ENCODE results near the gene ANGEL1. TPM values are rescaled to one million over a fixed set of nuclear protein-coding genes. Genes with fewer than 3 reads are reported as not detected.
A peak's percentile ranks its signal among the peaks of the same experiment; 100 is the strongest.

The ANGEL1 gene
- total and polyA plus RNA-seq, 2 experiments from 2014 or later, result 5.3 to 31.6 TPM

DNA sequence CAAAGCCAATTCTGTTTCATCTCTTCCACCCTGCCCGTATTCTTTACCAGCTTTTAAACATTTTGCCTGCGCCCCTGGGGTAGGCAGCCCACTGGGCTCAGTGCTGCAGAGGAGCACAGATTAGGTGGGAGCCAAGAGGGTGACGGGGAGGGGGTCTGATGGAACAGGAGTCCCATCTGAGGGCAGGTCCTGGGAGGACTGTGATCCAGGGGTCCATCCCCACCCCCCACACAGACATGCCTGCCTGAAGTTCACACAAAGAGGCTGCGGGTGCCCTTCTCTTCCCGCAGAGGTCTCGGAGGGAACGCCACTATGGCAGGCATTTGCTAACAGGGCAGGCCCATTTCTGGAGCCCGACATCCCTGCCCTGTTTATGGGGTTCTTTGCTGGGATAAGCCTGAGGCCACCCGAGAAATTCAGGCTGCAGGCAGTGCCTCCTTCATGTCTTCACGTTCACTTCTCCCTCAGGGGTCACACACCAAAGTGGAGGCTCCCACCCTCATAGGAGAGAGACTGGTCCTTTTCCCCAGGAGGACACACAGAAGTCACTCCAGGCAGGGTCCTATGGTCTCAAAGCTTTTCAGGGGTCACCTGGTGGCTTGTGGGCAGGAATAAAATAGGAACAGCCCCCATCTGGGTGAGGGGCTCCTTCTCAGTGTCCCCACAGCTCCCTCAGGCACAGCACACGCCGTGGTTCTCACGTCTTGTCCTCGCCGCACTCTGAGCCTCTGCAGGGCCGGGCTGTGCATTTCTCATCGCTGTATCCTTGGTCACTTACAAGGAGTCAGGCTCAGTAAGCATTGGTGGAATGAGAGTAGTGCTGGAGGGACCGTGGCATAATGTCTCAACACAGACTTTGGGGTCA lies 38.5 kb downstream of the ANGEL1 start:
- Mint-ChIP-seq H3K4me1 (peaks cover 30% of the 10 kb centered on the region), H3K4me3 (no peak overlapping the region), H3K36me3 (ENCODE audit: low read depth) (no peaks in the 10 kb centered on the region; the same call in 2 of the 3 replicates), H3K27me3 (ENCODE audit: insufficient read depth, low read depth, poor library complexity) (peaks cover 17% of the 10 kb centered on the region), H3K9me3 (0 out of 3 replicates have a peak, but pooled peaks cover 4% of the 10 kb centered on the region), H3K27ac (no peak overlapping the region)
- Histone ChIP-seq H3K9me2 (ENCODE audit: insufficient read depth) (no peaks in the 10 kb centered on the region), H3K79me2 (replicated peaks; ENCODE audit: insufficient read depth) (no peaks in the 10 kb centered on the region), H3K4me1 (ENCODE audit: insufficient read depth) (no peaks in the 10 kb centered on the region), H3K27ac (ENCODE audit: low read depth) (no peak overlapping the region), H3F3A (replicated peaks; ENCODE audit: low read depth) (no peaks in the 10 kb centered on the region), H3K4me2 (no peak overlapping the region), H3K4me3 (no peak overlapping the region), H3K27me3 (ENCODE audit: insufficient read depth) (no peaks in the 10 kb centered on the region), H4K20me1 (replicated peaks; ENCODE audit: insufficient read depth) (no peaks in the 10 kb centered on the region), H2AFZ (no peak overlapping the region), H3K36me3 (ENCODE audit: insufficient read depth) (no peaks in the 10 kb centered on the region)
- no peak for ATAC-seq
- DNase-seq (ENCODE audit: low spot score), result no peak
- TF ChIP-seq EZH2phosphoT487 (IDR thresholded peaks at IDR 0.05; ENCODE audit: unreplicated experiment) (no peak), JUNB (IDR thresholded peaks at IDR 0.05; ENCODE audit: unreplicated experiment) (no peak), NANOG (IDR thresholded peaks at IDR 0.05; ENCODE audit: borderline replicate concordance) (no peak), ZNF331 (CRISPR knock-in tag; IDR thresholded peaks at IDR 0.05; ENCODE audit: low read depth) (no peak), ZNF114 (CRISPR knock-in tag; IDR thresholded peaks at IDR 0.05) (no peak)

DNA sequence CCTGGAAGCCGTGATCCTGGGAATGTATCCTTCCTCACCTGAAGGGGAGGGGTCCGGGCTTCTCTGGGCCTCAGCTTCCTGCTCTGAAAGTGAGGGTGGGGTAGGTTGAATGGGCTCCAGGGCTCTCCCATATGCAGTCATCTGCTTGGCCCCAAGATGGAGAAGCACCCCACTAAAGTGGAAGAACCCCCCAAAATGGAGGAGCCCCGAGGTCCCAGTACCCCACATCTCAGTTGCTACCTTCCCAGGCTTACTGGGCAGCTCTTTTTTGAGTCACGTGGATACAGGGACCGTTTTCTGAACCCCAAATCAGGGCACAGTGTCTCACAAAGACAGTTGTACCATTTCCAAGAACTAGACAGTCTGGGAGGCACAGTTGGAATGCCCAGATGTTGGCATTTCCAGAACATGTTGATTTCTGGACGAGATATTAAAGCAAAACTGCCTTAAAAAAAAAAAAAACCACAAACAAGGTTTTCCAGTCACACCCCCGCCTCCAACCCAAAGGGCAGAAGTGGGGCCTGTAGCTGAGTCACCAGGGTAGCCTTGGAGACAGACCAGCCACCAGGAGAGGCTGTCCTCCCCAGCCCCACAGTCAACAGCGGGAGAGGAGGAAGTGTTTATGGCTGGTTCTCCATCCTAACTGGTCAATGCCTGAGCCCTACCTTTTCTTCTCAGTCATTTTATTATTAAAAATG lies 39.3 kb downstream of the ANGEL1 start:
- no peak overlapping the region for H3K27ac ChIP-seq (ENCODE audit: low read depth)
- H3K9me2 ChIP-seq (ENCODE audit: insufficient read depth), result no peaks in the 10 kb centered on the region
- no peaks in the 10 kb centered on the region; the same call in 1 of the 2 replicates for H3K4me1 ChIP-seq (ENCODE audit: insufficient read depth)
- no peak overlapping the region for H2AFZ ChIP-seq
- H3K4me1 Mint-ChIP-seq, result peaks cover 30% of the 10 kb centered on the region
- H3K27me3 Mint-ChIP-seq (ENCODE audit: insufficient read depth, low read depth, poor library complexity), result peaks cover 18% of the 10 kb centered on the region
- no peak overlapping the region for H3K4me3 Mint-ChIP-seq
- H3K79me2 ChIP-seq (replicated peaks; ENCODE audit: insufficient read depth), result no peaks in the 10 kb centered on the region
- H4K20me1 ChIP-seq (replicated peaks; ENCODE audit: insufficient read depth), result no peaks in the 10 kb centered on the region
- ATAC-seq, result peak; percentile 3; the same call in 1 of the 3 replicates
- no peaks in the 10 kb centered on the region for H3F3A ChIP-seq (replicated peaks; ENCODE audit: low read depth)
- H3K36me3 ChIP-seq (ENCODE audit: insufficient read depth), result no peaks in the 10 kb centered on the region
- H3K36me3 Mint-ChIP-seq (ENCODE audit: low read depth), result no peaks in the 10 kb centered on the region; the same call in 2 of the 3 replicates
- no peak overlapping the region for H3K27ac Mint-ChIP-seq
- H3K27me3 ChIP-seq (ENCODE audit: insufficient read depth), result no peaks in the 10 kb centered on the region
- 0 out of 3 replicates have a peak, but pooled peaks cover 4% of the 10 kb centered on the region for H3K9me3 Mint-ChIP-seq
- H3K4me2 ChIP-seq, result peak overlapping the region; percentile 26; the same call in 1 of the 2 replicates
- H3K4me3 ChIP-seq, result no peak overlapping the region
- no peak for DNase-seq (ENCODE audit: low spot score)
- TF ChIP-seq, protein P1, sequence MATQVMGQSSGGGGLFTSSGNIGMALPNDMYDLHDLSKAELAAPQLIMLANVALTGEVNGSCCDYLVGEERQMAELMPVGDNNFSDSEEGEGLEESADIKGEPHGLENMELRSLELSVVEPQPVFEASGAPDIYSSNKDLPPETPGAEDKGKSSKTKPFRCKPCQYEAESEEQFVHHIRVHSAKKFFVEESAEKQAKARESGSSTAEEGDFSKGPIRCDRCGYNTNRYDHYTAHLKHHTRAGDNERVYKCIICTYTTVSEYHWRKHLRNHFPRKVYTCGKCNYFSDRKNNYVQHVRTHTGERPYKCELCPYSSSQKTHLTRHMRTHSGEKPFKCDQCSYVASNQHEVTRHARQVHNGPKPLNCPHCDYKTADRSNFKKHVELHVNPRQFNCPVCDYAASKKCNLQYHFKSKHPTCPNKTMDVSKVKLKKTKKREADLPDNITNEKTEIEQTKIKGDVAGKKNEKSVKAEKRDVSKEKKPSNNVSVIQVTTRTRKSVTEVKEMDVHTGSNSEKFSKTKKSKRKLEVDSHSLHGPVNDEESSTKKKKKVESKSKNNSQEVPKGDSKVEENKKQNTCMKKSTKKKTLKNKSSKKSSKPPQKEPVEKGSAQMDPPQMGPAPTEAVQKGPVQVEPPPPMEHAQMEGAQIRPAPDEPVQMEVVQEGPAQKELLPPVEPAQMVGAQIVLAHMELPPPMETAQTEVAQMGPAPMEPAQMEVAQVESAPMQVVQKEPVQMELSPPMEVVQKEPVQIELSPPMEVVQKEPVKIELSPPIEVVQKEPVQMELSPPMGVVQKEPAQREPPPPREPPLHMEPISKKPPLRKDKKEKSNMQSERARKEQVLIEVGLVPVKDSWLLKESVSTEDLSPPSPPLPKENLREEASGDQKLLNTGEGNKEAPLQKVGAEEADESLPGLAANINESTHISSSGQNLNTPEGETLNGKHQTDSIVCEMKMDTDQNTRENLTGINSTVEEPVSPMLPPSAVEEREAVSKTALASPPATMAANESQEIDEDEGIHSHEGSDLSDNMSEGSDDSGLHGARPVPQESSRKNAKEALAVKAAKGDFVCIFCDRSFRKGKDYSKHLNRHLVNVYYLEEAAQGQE (IDR thresholded peaks at IDR 0.05; ENCODE audit: unreplicated experiment), result no peak
- TF ChIP-seq, protein P2, sequence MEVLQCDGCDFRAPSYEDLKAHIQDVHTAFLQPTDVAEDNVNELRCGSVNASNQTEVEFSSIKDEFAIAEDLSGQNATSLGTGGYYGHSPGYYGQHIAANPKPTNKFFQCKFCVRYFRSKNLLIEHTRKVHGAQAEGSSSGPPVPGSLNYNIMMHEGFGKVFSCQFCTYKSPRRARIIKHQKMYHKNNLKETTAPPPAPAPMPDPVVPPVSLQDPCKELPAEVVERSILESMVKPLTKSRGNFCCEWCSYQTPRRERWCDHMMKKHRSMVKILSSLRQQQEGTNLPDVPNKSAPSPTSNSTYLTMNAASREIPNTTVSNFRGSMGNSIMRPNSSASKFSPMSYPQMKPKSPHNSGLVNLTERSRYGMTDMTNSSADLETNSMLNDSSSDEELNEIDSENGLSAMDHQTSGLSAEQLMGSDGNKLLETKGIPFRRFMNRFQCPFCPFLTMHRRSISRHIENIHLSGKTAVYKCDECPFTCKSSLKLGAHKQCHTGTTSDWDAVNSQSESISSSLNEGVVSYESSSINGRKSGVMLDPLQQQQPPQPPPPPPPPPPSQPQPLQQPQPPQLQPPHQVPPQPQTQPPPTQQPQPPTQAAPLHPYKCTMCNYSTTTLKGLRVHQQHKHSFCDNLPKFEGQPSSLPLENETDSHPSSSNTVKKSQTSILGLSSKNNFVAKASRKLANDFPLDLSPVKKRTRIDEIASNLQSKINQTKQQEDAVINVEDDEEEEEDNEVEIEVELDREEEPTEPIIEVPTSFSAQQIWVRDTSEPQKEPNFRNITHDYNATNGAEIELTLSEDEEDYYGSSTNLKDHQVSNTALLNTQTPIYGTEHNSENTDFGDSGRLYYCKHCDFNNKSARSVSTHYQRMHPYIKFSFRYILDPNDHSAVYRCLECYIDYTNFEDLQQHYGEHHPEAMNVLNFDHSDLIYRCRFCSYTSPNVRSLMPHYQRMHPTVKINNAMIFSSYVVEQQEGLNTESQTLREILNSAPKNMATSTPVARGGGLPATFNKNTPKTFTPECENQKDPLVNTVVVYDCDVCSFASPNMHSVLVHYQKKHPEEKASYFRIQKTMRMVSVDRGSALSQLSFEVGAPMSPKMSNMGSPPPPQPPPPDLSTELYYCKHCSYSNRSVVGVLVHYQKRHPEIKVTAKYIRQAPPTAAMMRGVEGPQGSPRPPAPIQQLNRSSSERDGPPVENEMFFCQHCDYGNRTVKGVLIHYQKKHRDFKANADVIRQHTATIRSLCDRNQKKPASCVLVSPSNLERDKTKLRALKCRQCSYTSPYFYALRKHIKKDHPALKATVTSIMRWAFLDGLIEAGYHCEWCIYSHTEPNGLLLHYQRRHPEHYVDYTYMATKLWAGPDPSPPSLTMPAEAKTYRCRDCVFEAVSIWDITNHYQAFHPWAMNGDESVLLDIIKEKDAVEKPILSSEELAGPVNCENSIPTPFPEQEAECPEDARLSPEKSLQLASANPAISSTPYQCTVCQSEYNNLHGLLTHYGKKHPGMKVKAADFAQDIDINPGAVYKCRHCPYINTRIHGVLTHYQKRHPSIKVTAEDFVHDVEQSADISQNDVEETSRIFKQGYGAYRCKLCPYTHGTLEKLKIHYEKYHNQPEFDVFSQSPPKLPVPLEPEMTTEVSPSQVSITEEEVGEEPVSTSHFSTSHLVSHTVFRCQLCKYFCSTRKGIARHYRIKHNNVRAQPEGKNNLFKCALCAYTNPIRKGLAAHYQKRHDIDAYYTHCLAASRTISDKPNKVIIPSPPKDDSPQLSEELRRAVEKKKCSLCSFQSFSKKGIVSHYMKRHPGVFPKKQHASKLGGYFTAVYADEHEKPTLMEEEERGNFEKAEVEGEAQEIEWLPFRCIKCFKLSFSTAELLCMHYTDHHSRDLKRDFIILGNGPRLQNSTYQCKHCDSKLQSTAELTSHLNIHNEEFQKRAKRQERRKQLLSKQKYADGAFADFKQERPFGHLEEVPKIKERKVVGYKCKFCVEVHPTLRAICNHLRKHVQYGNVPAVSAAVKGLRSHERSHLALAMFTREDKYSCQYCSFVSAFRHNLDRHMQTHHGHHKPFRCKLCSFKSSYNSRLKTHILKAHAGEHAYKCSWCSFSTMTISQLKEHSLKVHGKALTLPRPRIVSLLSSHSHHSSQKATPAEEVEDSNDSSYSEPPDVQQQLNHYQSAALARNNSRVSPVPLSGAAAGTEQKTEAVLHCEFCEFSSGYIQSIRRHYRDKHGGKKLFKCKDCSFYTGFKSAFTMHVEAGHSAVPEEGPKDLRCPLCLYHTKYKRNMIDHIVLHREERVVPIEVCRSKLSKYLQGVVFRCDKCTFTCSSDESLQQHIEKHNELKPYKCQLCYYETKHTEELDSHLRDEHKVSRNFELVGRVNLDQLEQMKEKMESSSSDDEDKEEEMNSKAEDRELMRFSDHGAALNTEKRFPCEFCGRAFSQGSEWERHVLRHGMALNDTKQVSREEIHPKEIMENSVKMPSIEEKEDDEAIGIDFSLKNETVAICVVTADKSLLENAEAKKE (CRISPR knock-in tag; IDR thresholded peaks at IDR 0.05), result no peak
- no peak for TF ChIP-seq CTCF (conservative IDR thresholded peaks at IDR 0.05; ENCODE audit: low read depth in 2 of 2)
